Adrenal gland (tissue), 5 donors: ENCODE results near the gene SUV39H2.

ENCODE experiments used
- CTCF ChIP-seq, 6 experiments: fragments of 450-650 bp in 4 of 6; fragments of 200-600 bp in 2 of 6; sonication (generic) in 1 of 6; IDR thresholded peaks; 1 replicate in 5 of 6; 2 replicates in 1 of 6; pipeline versions ENCODE4 v1.5.1 to v1.8.0; 2016 to 2021; ENCODE audit warnings: antibody characterized with exemption in 6 of 6, mild to moderate bottlenecking in 2 of 6, moderate library complexity in 1 of 6
- POLR2A ChIP-seq, 2 donors: fragments of 450-650 bp; IDR thresholded peaks; one replicate each; pipeline ENCODE4 v1.6.1; 2017; ENCODE audit warnings: antibody characterized with exemption in 2 of 2, mild to moderate bottlenecking in 2 of 2, moderate library complexity in 1 of 2
- donor health status: DM: no; HTN: no; CAD: no.

- TF ChIP-seq CTCF (IDR thresholded peaks at IDR 0.05) = no peak
- no peak for TF ChIP-seq POLR2A (IDR thresholded peaks at IDR 0.05)
Measured at GRCh38 chr10:14860791-14861190, 17.9 kb upstream of the SUV39H2 start.
